Panc1 (cell line): Measurements from ENCODE around the gene LAMB1. TPM values are rescaled to one million over a fixed set of nuclear protein-coding genes. Genes with fewer than 3 reads are reported as not detected.

ENCODE experiments used
- ATAC-seq: fragments of 200-7000 bp; cut with Tn5 transposase; 2 replicates; pipeline ENCODE4 v1.9.1; 2020; ENCODE audit warnings: mild to moderate bottlenecking, moderate library complexity
- BruUV-seq: library from RNA; stranded (reverse); fragments of 400-500 nt; replicated peaks from 2 replicates; lab custom pipeline; 2021; lab: Mats Ljungman, UMichigan
- CTCF ChIA-PET: fragments of 300-600 bp; sonication (Branson Sonifier 250); formaldehyde crosslinking; loops from one replicate; lab custom pipeline; 2022; ENCODE audit warnings: antibody characterized with exemption; lab: Charles Lee
- POLR2A ChIA-PET: fragments of 300-600 bp; sonication (Branson Sonifier 250); formaldehyde crosslinking; loops from one replicate; lab custom pipeline; 2022; ENCODE audit warnings: antibody characterized with exemption; lab: Charles Lee
- DNase-seq: peaks from one replicate; pipeline ENCODE4 v3.0.0-alpha.2; 2010; ENCODE audit warnings: low read depth, low spot score
- H3K27ac ChIP-seq: 2 replicates; pipeline ENCODE4 v1.5.1; 2011; ENCODE audit warnings: mild to moderate bottlenecking, low read length, inconsistent platforms
- H3K27me3 ChIP-seq: fragments of 200-500 bp; sonication (Bioruptor generic); 2 replicates; pipeline ENCODE4 v1.6.0; 2014; ENCODE audit warnings: low read length, inconsistent platforms; ENCODE audit not compliant: control insufficient read depth, insufficient read depth
- H3K36me3 ChIP-seq: fragments of 200-500 bp; sonication (Bioruptor generic); 2 replicates; pipeline ENCODE4 v1.5.1; 2014; ENCODE audit warnings: inconsistent platforms, mild to moderate bottlenecking, low read length, moderate library complexity; ENCODE audit not compliant: control insufficient read depth, insufficient read depth
- H3K4me1 ChIP-seq: 2 replicates; pipeline ENCODE4 v1.5.1; 2011; ENCODE audit warnings: inconsistent platforms, mild to moderate bottlenecking, low read length, moderate library complexity; ENCODE audit not compliant: control insufficient read depth, insufficient read depth
- H3K4me3 ChIP-seq, 2 experiments: 2 replicates each; pipeline ENCODE4 v1.5.1; 2011 to 2012; ENCODE audit warnings: low read depth in 2 of 2, low read length in 2 of 2, mild to moderate bottlenecking in 2 of 2, inconsistent platforms in 1 of 2, moderate library complexity in 1 of 2
- H3K9me3 ChIP-seq: fragments of 200-500 bp; sonication (Bioruptor generic); 2 replicates; pipeline ENCODE4 v1.5.1; 2014; ENCODE audit warnings: low read depth, mild to moderate bottlenecking, inconsistent platforms, low read length, moderate library complexity; ENCODE audit not compliant: control insufficient read depth, insufficient read depth
- CTCF ChIP-seq: fragments of 450-650 bp; IDR thresholded peaks from 2 replicates; pipeline ENCODE4 v1.5.1; 2017; ENCODE audit warnings: mild to moderate bottlenecking
- POLR2AphosphoS5 ChIP-seq: IDR thresholded peaks from 2 replicates; pipeline ENCODE4 v1.6.1; 2012; ENCODE audit warnings: mild to moderate bottlenecking, low read depth, low read length, moderate library complexity
- REST ChIP-seq, 2 experiments: IDR thresholded peaks; 2 replicates each; pipeline ENCODE4 v1.6.1; 2011 to 2012; ENCODE audit warnings: low read depth in 2 of 2, control low read depth in 1 of 2, low read length in 1 of 2, mild to moderate bottlenecking in 1 of 2, moderate library complexity in 1 of 2; ENCODE audit not compliant: insufficient read depth in 1 of 2
- SIN3A ChIP-seq: IDR thresholded peaks from 2 replicates; pipeline ENCODE4 v1.6.1; 2012; ENCODE audit warnings: low read depth, mild to moderate bottlenecking, low read length, moderate library complexity, borderline replicate concordance; ENCODE audit not compliant: insufficient read depth
- TCF7L2 ChIP-seq: IDR thresholded peaks from 2 replicates; pipeline ENCODE4 v1.6.1; 2011; ENCODE audit warnings: mild to moderate bottlenecking, low read depth, low read length, inconsistent platforms
- in situ Hi-C: cut with HindIII; loops from 2 replicates; pipeline ENCODE4 v1.10.0; 2016; ENCODE audit warnings: low sequenced_read_pairs, low pct_unique_long_range_greater_than_20kb
- intact Hi-C: fragments of 100-400 bp; cut with micrococcal nuclease; formaldehyde crosslinking; loops from one replicate; pipeline ENCODE4 v1.10.0; 2022; ENCODE audit not compliant: unreplicated experiment
- total RNA-seq: library from RNA; stranded (reverse); gene quantifications from one replicate; pipeline ENCODE4 v1.2.1, GENCODE V29; 2021; ENCODE audit not compliant: unreplicated experiment

Gene LAMB1
- total RNA-seq, 1 experiment from 2014 or later, result 204 TPM

- intact Hi-C loops, result no loop called here
- no peaks in the 10 kb centered on the region for H3K27me3 ChIP-seq
- peaks cover 51% of the 10 kb centered on the region for H3K4me1 ChIP-seq
- no peak overlapping the region for H3K4me3 ChIP-seq
- H3K36me3 ChIP-seq, result peaks cover 22% of the 10 kb centered on the region; the same call in 1 of the 2 replicates
- ChIA-PET CTCF (no interaction called here), POLR2A (interaction anchor here (0.6 kb wide), 1 partner anchor 142 kb away, joined by 3 read pairs; no protein-coding TSS in a partner anchor)
- peak overlapping the region; percentile 90 for H3K27ac ChIP-seq
- H3K9me3 ChIP-seq, result no peaks in the 10 kb centered on the region
- TF ChIP-seq CTCF (no peak), REST (IDR thresholded peaks at IDR 0.05; ENCODE audit: insufficient read depth in 1 of 2, low read depth in 2 of 2, low read length in 1 of 2) (no peak), TCF7L2 (no peak), SIN3A (no peak)
- in situ Hi-C loops, result no loop called here
- no TSS peak for BruUV-seq
- no peak for DNase-seq
- no peak for ATAC-seq
Measured at GRCh38 chr7:107993891-107994291, 9.1 kb downstream of the LAMB1 start.

GRCh38 chr7:107989618-107990373 is 13.2 kb downstream of the LAMB1 start:
- Histone ChIP-seq H3K27me3 (no peaks in the 10 kb centered on the region), H3K4me1 (peaks cover 10% of the 10 kb centered on the region), H3K4me3 (no peak overlapping the region), H3K27ac (0 out of 2 replicates have a peak overlapping the region, but pooled peaks have one; percentile 24), H3K9me3 (no peaks in the 10 kb centered on the region), H3K36me3 (peaks cover 14% of the 10 kb centered on the region)
- in situ Hi-C loops, result no loop called here
- no peak for ATAC-seq
- no peak for DNase-seq
- TSS peak; percentile 5 for BruUV-seq
- no peak for TF ChIP-seq SIN3A
- TF ChIP-seq POLR2AphosphoS5, result no peak
- no peak for TF ChIP-seq CTCF
- TF ChIP-seq REST (IDR thresholded peaks at IDR 0.05; ENCODE audit: insufficient read depth in 1 of 2, low read depth in 2 of 2, low read length in 1 of 2), result no peak
- TF ChIP-seq TCF7L2, result no peak
- POLR2A ChIA-PET, result interaction anchor here (0.6 kb wide), 1 partner anchor 402 kb away, joined by 3 read pairs; no protein-coding TSS in a partner anchor
- CTCF ChIA-PET, result no interaction called here
- intact Hi-C loops, result no loop called here
